Esophagus muscularis mucosa (tissue), 4 donors: ENCODE results near the gene PSMD11.
"Not testable (repeated sequence)": the region's sequence is repeated elsewhere in the genome, so short reads cannot be mapped to it uniquely, and the experiment has no call there.

Source experiments
- CTCF ChIP-seq, 3 experiments: fragments of 200-600 bp in 2 of 3; fragments of 450-650 bp in 1 of 3; sonication (generic) in 2 of 3; IDR thresholded peaks; one replicate each; pipeline ENCODE4 v1.5.1; 2017 to 2019; ENCODE audit warnings: antibody characterized with exemption in 3 of 3, mild to moderate bottlenecking in 2 of 3, moderate library complexity in 1 of 3
- EP300 ChIP-seq: sonication (generic); formaldehyde crosslinking; IDR thresholded peaks from one replicate; pipeline ENCODE4 v1.6.1; 2017; ENCODE audit warnings: antibody characterized with exemption
- POLR2A ChIP-seq: fragments of 450-650 bp; IDR thresholded peaks from one replicate; pipeline ENCODE4 v1.6.1; 2017; ENCODE audit warnings: antibody characterized with exemption, moderate library complexity, mild to moderate bottlenecking, low read depth

- not testable (repeated sequence) for TF ChIP-seq POLR2A; CTCF (IDR thresholded peaks at IDR 0.05); EP300
Measured at GRCh38 chr17:32524553-32524880, 80.2 kb downstream of the PSMD11 start.
